GM04504 (cell line): ENCODE measurements around the gene SAFB2.

Experiments
- DNase-seq: peaks from one replicate; pipeline ENCODE4 v3.0.0-alpha.2; 2012; ENCODE audit warnings: low read depth

SAFB2 gene

GRCh38 chr19:5541456-5541855 lies 81.1 kb downstream of the SAFB2 start:
- DNase-seq = no peak

- DNase-seq = no peak
Observed at GRCh38 chr19:5540208-5540607, 82.4 kb downstream of the SAFB2 start.

GRCh38 chr19:5537870-5538269 lies 84.7 kb downstream of the SAFB2 start:
- no peak for DNase-seq
